Fibroblast of lung (primary cell): ENCODE measurements around the gene ECSIT. TPM values are rescaled to one million over a fixed set of nuclear protein-coding genes. Genes with fewer than 3 reads are reported as not detected.

Source experiments
- DNase-seq, 2 donors: peaks; one replicate each; pipeline versions ENCODE4 v3.0.0 to v3.0.0-alpha.2; 2010; ENCODE audit warnings: low read depth in 2 of 2
- H2AFZ ChIP-seq: 2 replicates; pipeline ENCODE4 v1.5.1; 2012; ENCODE audit warnings: low read length, control low read depth, inconsistent platforms
- H3K27ac ChIP-seq: 2 replicates; pipeline ENCODE4 v1.5.1; 2011; ENCODE audit warnings: low read length, control low read depth; ENCODE audit not compliant: insufficient read depth
- H3K27me3 ChIP-seq: 2 replicates; pipeline ENCODE4 v1.5.1; 2011; ENCODE audit warnings: mild to moderate bottlenecking, low read length; ENCODE audit not compliant: control insufficient read depth, insufficient read depth
- H3K36me3 ChIP-seq: 2 replicates; pipeline ENCODE4 v1.5.1; 2011; ENCODE audit warnings: low read length; ENCODE audit not compliant: control insufficient read depth, insufficient read depth
- H3K4me1 ChIP-seq: 2 replicates; pipeline ENCODE4 v1.5.1; 2011; ENCODE audit warnings: low read length; ENCODE audit not compliant: control insufficient read depth, insufficient read depth; ENCODE audit errors: extremely low read depth
- H3K4me2 ChIP-seq: 2 replicates; pipeline ENCODE4 v1.5.1; 2011; ENCODE audit warnings: low read length, control low read depth; ENCODE audit not compliant: insufficient read depth; ENCODE audit errors: extremely low read depth
- H3K4me3 ChIP-seq, 4 experiments: fragments of 200-600 bp in 1 of 4; sonication (generic) in 1 of 4; replicated peaks in 1 of 4; 2 replicates each; pipeline ENCODE4 v1.5.1; 2011 to 2016; ENCODE audit warnings: low read length in 4 of 4, low read depth in 3 of 4, mild to moderate bottlenecking in 3 of 4, control low read depth in 2 of 4, inconsistent platforms in 1 of 4, mixed read lengths in 1 of 4; ENCODE audit not compliant: insufficient read depth in 1 of 4; ENCODE audit errors: control extremely low read depth in 1 of 4
- H3K79me2 ChIP-seq: 2 replicates; pipeline ENCODE4 v1.5.1; 2012; ENCODE audit warnings: mild to moderate bottlenecking, low read length, inconsistent platforms; ENCODE audit not compliant: control insufficient read depth, insufficient read depth
- H3K9ac ChIP-seq: 2 replicates; pipeline ENCODE4 v1.5.1; 2011; ENCODE audit warnings: mild to moderate bottlenecking, low read length, control low read depth; ENCODE audit not compliant: insufficient read depth
- H3K9me3 ChIP-seq: 2 replicates; pipeline ENCODE4 v1.5.1; 2012; ENCODE audit warnings: low read depth, low read length; ENCODE audit not compliant: control insufficient read depth, insufficient read depth
- H4K20me1 ChIP-seq: 2 replicates; pipeline ENCODE4 v1.5.1; 2011; ENCODE audit warnings: low read length; ENCODE audit not compliant: control insufficient read depth, insufficient read depth; ENCODE audit errors: extremely low read depth
- EZH2 ChIP-seq: IDR thresholded peaks from 2 replicates; pipeline ENCODE4 v1.5.1; 2012; ENCODE audit warnings: low read length, control low read depth, mild to moderate bottlenecking; ENCODE audit errors: missing control alignments
- polyA minus RNA-seq: library from RNA; depleted of rRNA, polyadenylated mRNA; stranded (reverse); fragments of >200 nt; gene quantifications from 2 replicates; pipeline ENCODE4 v1.2.3, GENCODE V29; 2011; ENCODE audit warnings: low replicate concordance
- polyA plus RNA-seq, 2 donors: library from polyadenylated mRNA; depleted of rRNA in 1 of 2; stranded (reverse) in 1 of 2; unstranded in 1 of 2; fragments of >200 nt; gene quantifications; 2 replicates each; pipeline ENCODE4 v1.2.1, GENCODE V29; 2011 to 2012; ENCODE audit warnings: missing spikeins in 1 of 2
- total RNA-seq: library from RNA; depleted of rRNA; stranded (reverse); fragments of >200 nt; gene quantifications from 2 replicates; pipeline ENCODE4 v1.2.1, GENCODE V29; 2014
- TF ChIP-seq, protein P1 (sequence below), 2 donors: IDR thresholded peaks in 1 of 2; conservative IDR thresholded peaks in 1 of 2; 1 replicate in 1 of 2; 2 replicates in 1 of 2; pipeline ENCODE4 v1.5.1; 2011 to 2012; ENCODE audit warnings: low read length in 2 of 2, control low read depth in 1 of 2, inconsistent platforms in 1 of 2, low read depth in 1 of 2, mild to moderate bottlenecking in 1 of 2

ECSIT gene, protein sequence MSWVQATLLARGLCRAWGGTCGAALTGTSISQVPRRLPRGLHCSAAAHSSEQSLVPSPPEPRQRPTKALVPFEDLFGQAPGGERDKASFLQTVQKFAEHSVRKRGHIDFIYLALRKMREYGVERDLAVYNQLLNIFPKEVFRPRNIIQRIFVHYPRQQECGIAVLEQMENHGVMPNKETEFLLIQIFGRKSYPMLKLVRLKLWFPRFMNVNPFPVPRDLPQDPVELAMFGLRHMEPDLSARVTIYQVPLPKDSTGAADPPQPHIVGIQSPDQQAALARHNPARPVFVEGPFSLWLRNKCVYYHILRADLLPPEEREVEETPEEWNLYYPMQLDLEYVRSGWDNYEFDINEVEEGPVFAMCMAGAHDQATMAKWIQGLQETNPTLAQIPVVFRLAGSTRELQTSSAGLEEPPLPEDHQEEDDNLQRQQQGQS
- 33.5 and 49.1 TPM in 2 replicates for total RNA-seq
- polyA plus RNA-seq, result 19.3 and 22.6 TPM in 2 replicates
- 22.3 and 22.7 TPM in 2 replicates for polyA plus RNA-seq (2012)
- 49.5 and 93.5 TPM in 2 replicates for polyA minus RNA-seq

DNA sequence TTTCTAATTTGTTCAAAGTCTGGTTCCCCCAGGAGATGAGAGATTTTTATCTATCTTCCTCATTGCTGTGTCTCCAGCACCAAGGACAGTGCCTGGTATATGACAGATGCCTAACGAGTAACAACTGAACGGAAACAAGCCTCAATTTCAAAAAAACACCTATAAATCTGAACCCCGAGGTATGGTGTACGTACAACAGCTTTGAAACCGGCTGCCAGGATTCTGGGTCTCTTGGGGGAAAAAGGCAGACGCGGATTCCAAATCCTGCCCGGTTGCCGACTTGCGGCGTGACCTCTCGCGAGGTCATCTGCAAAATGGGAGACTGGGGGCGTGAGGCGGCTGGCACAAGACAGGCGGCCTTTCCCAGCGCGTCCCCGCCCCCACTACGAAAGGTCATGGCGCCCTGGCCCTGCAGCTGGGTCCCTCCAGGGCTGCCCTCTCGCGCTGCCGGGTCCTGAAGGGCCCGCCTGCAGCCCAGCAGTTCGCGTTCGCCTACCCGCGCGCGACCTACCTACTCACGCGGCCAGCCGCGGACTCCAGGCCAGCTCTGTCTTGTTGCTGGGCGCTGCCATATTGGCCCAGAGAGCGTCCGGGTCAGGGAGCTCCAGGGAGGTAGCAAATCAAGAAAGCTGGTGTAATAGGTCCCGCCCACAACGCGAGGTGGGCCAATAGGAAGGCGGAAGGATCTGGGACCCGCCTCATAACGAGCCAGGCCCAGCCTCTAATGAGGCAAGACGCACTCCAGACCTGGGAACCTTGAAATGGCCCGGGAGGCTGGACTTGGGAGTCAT lies at the start of gene ECSIT:
Gene ECSIT (minus strand): TSS at position 584 of the 791 bp plus-strand sequence. CDS start 9,964 bp downstream, outside the sequence.
- peak within 1 kb of the TSS; percentile 94 for H3K4me2 ChIP-seq

DNA sequence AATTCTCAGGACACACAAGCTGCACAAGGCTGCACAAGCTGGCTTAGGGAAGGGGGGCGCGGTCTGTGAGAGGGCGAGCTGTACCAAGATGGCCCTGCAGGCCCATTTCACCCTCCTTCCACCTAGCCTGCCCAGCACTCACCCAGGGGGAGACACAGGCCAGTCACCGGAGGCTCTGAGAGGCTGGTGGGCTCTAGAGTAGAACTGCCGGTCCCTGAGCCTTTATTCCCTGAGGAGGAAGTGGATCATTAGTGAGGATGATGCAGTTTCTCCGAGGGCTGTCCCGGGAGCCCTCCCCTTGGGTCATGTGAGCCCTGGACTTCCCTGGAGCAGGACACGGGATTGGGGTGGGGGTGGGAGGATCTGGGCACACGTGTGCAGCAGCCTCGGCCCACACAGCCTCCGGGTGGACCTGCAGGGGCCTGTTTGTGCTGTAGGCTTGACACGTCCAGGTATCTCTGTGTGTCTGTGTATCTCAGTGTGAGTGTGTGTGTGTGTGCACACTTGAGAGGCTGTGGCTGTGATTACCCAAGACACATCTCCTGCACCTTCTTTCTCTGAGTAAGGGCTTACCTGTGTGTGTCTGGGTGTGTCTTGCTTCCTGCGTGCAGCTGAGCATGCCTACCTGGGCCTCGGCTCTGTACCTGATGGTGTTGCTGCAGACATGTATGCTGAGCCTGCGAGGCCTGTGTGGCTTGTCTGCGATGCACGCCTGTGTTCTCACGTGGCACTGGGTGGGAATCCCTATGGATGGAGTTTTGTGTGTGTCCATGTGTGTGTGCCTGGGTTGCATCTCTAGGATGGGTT lies 48.7 kb upstream of the ECSIT start, which contains the start of gene ACP5:
Gene ACP5 (minus strand): TSS at position 195 of the 807 bp plus-strand sequence. CDS start 328 bp downstream, outside the sequence.
- H3K4me1 ChIP-seq, result peaks cover 2% of the 10 kb centered on the region
- peak within 1 kb of the TSS in 1 of 4 experiments; percentile 2 for H3K4me3 ChIP-seq
- no peak for DNase-seq

More for the DNA sequence above, at the start of gene ECSIT:
- no peak for TF ChIP-seq EZH2
- TF ChIP-seq, protein P1, sequence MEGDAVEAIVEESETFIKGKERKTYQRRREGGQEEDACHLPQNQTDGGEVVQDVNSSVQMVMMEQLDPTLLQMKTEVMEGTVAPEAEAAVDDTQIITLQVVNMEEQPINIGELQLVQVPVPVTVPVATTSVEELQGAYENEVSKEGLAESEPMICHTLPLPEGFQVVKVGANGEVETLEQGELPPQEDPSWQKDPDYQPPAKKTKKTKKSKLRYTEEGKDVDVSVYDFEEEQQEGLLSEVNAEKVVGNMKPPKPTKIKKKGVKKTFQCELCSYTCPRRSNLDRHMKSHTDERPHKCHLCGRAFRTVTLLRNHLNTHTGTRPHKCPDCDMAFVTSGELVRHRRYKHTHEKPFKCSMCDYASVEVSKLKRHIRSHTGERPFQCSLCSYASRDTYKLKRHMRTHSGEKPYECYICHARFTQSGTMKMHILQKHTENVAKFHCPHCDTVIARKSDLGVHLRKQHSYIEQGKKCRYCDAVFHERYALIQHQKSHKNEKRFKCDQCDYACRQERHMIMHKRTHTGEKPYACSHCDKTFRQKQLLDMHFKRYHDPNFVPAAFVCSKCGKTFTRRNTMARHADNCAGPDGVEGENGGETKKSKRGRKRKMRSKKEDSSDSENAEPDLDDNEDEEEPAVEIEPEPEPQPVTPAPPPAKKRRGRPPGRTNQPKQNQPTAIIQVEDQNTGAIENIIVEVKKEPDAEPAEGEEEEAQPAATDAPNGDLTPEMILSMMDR (conservative IDR thresholded peaks at IDR 0.05 in 1 of 2, IDR thresholded peaks at IDR 0.05 in 1 of 2; ENCODE audit: low read depth in 1 of 2, low read length in 2 of 2), result no peak
- H3K9ac ChIP-seq, result peak within 1 kb of the TSS; percentile 62
- no peaks in the 10 kb centered on the region for H3K36me3 ChIP-seq
- peaks cover 17% of the 10 kb centered on the region for H3K4me1 ChIP-seq
- peak within 1 kb of the TSS; percentile 64 to 86 (median 74) for H3K4me3 ChIP-seq
- H2AFZ ChIP-seq, result peak within 1 kb of the TSS; percentile 69
- DNase-seq, result peak; percentile 98
- H3K79me2 ChIP-seq, result peaks cover 4% of the 10 kb centered on the region
- H3K27me3 ChIP-seq, result no peaks in the 10 kb centered on the region
- peak within 1 kb of the TSS; percentile 46 for H3K27ac ChIP-seq
- no peaks in the 10 kb centered on the region for H3K9me3 ChIP-seq
- no peaks in the 10 kb centered on the region for H4K20me1 ChIP-seq

More for the DNA sequence above, 48.7 kb upstream of the ECSIT start, which contains the start of gene ACP5:
- Histone ChIP-seq H3K4me2 (no peak within 1 kb of the TSS), H3K27me3 (peaks cover 3% of the 10 kb centered on the region), H3K27ac (no peak within 1 kb of the TSS), H3K9ac (no peak within 1 kb of the TSS), H3K9me3 (no peaks in the 10 kb centered on the region), H2AFZ (peak within 1 kb of the TSS; percentile 29), H4K20me1 (no peaks in the 10 kb centered on the region), H3K36me3 (no peaks in the 10 kb centered on the region), H3K79me2 (no peaks in the 10 kb centered on the region)
- no peak for TF ChIP-seq EZH2
- TF ChIP-seq, protein P1 (conservative IDR thresholded peaks at IDR 0.05 in 1 of 2, IDR thresholded peaks at IDR 0.05 in 1 of 2; ENCODE audit: low read depth in 1 of 2, low read length in 2 of 2), result no peak
